Transverse colon (tissue), 4 donors: ENCODE measurements around the gene STAT6.

Source experiments
- EP300 ChIP-seq: sonication (generic); formaldehyde crosslinking; IDR thresholded peaks from one replicate; pipeline ENCODE4 v1.6.1; 2017; ENCODE audit warnings: antibody characterized with exemption, low read depth
- POLR2A ChIP-seq: fragments of 450-650 bp; IDR thresholded peaks from one replicate; pipeline ENCODE4 v1.6.1; 2016; ENCODE audit warnings: antibody characterized with exemption, mild to moderate bottlenecking, moderate library complexity
- POLR2AphosphoS5 ChIP-seq, 3 donors: sonication (generic); formaldehyde crosslinking; IDR thresholded peaks; one replicate each; pipeline ENCODE4 v1.6.1; 2016; ENCODE audit warnings: antibody characterized with exemption in 3 of 3
- TF ChIP-seq, protein P1 (sequence below), 5 experiments: fragments of 200-600 bp in 3 of 5; fragments of 450-650 bp in 2 of 5; sonication (generic) in 3 of 5; IDR thresholded peaks; 1 replicate in 2 of 5; 2 replicates in 3 of 5; pipeline ENCODE4 v1.5.1; 2016 to 2017; ENCODE audit warnings: antibody characterized with exemption in 5 of 5, inconsistent platforms in 3 of 5, mild to moderate bottlenecking in 2 of 5, moderate library complexity in 1 of 5

GRCh38 chr12:57154804-57155434 is 43.8 kb upstream of the STAT6 start:
- TF ChIP-seq, protein P1, sequence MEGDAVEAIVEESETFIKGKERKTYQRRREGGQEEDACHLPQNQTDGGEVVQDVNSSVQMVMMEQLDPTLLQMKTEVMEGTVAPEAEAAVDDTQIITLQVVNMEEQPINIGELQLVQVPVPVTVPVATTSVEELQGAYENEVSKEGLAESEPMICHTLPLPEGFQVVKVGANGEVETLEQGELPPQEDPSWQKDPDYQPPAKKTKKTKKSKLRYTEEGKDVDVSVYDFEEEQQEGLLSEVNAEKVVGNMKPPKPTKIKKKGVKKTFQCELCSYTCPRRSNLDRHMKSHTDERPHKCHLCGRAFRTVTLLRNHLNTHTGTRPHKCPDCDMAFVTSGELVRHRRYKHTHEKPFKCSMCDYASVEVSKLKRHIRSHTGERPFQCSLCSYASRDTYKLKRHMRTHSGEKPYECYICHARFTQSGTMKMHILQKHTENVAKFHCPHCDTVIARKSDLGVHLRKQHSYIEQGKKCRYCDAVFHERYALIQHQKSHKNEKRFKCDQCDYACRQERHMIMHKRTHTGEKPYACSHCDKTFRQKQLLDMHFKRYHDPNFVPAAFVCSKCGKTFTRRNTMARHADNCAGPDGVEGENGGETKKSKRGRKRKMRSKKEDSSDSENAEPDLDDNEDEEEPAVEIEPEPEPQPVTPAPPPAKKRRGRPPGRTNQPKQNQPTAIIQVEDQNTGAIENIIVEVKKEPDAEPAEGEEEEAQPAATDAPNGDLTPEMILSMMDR (IDR thresholded peaks at IDR 0.05): no peak
- TF ChIP-seq POLR2A (no peak), EP300 (no peak), POLR2AphosphoS5 (IDR thresholded peaks at IDR 0.05) (no peak)
